ENCODE results near the gene JPH3.

- TF ChIP-seq, protein P1, sequence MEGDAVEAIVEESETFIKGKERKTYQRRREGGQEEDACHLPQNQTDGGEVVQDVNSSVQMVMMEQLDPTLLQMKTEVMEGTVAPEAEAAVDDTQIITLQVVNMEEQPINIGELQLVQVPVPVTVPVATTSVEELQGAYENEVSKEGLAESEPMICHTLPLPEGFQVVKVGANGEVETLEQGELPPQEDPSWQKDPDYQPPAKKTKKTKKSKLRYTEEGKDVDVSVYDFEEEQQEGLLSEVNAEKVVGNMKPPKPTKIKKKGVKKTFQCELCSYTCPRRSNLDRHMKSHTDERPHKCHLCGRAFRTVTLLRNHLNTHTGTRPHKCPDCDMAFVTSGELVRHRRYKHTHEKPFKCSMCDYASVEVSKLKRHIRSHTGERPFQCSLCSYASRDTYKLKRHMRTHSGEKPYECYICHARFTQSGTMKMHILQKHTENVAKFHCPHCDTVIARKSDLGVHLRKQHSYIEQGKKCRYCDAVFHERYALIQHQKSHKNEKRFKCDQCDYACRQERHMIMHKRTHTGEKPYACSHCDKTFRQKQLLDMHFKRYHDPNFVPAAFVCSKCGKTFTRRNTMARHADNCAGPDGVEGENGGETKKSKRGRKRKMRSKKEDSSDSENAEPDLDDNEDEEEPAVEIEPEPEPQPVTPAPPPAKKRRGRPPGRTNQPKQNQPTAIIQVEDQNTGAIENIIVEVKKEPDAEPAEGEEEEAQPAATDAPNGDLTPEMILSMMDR (IDR thresholded peaks at IDR 0.05; ENCODE audit: poor library complexity, severe bottlenecking), result no peak
- no peak for TF ChIP-seq EZH2 (IDR thresholded peaks at IDR 0.05; ENCODE audit: borderline replicate concordance, insufficient read depth, low read length, poor library complexity, severe bottlenecking)
These were observed 4.9 kb upstream of the JPH3 start for GRCh38 chr16:87597324-87597830.
